Activated T-helper 1 cell treated with anti-CD3 and anti-CD28 coated beads, Interleukin-2, amount 50 U/mL, for 16 hours (primary cell): ENCODE measurements around the gene YWHAH.
A peak's percentile ranks its signal among the peaks of the same experiment; 100 is the strongest.

ENCODE experiments used
- DNase-seq, 2 donors: peaks; one replicate each; pipeline ENCODE4 v3.0.0-alpha.2; 2020; ENCODE audit warnings: low read depth in 1 of 2, low spot score in 1 of 2

The YWHAH gene

DNA sequence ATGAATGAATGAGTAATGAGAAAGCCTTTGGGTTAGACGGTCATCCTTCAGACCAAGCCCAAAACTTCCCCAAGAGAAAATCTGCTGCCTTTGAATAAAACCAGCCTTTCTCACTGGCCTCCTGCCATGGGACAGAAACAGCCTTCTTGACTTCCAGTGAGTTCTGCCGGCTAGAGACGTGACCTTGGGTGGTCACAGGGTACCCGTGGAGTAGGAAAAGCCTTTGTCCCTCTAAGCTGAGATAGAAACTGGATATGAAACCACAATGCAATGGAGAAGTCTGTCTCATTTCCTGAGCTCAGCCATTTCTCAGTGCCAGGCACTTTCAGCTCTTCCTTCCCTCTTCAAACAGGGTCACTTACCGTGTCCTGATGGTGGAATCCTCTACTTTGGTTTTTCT lies 21.2 kb upstream of the YWHAH start:
- no peak for DNase-seq

DNA sequence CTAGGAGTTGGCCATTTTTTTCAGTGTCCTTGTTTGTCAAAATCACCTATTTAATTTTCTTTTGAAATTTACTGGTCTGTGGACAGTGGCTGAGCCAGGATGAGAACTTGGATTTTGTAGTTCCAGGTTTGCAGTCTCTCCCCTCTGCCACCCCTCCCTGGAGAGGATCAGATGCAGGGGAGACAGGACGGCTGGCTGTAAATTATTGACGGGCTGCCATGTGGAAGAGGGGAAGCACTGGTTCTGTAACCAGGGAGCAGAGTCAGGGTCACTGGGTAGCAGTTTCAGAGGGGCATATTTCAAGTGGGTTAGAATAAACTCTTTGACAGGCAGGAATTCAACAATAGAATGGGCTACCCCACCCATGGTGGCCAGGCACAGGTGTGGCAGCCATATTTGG lies 20.6 kb upstream of the YWHAH start:
- no peak for DNase-seq

DNA sequence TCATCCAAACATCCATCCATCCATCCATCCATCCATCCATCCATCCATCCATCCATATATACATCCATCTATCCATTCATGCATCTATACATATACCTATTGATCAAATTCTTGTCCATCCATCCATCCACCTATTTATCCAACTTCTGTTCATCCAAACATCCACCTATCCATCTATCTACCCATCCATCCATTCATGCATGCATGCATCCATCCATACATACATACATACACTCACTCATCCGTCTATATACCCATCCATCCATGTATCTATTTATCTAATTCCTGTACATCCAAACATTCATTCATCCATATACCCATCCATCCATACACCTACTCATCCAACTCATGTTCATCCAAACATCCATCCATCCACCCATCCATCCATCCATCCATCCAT lies 19.3 kb upstream of the YWHAH start:
- no peak for DNase-seq

DNA sequence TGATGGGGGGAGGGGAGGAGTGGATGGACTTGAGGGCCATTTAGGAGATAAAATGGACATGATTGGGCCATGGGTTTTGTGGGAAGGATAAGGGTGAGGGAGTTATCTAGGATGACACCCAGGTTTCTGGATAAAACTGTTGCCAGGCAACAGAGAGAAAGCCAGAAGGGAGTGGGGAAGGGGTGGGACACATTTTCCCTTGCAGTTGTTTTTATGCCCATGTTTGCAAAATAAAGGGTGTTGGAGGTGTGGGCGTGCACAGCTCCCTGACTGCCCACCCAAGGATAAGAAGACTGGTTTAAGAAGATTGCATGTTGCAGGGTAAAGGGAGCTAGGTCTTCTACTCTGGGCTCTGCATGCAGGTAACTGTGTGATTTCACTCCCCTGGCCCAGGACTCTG lies 18.3 kb upstream of the YWHAH start:
- no peak for DNase-seq

DNA sequence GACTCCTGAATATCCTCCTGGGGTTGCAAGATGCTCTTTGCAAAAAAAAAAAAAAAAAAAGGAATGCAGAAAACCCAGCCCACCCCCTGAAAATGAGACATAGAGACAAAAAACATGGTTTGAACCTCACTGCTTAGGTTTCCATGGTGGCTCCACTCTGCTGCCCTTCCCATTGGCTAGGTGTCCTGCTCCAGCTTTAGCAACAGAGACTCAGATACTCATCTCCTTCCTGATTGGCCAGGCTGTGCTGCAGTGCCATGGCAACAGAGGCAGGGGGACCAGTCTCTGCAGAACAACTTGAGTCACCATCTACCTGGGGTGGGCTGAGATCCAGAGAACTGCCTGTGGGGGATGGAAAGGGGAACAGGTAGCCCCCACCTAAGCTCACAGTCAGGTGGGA lies 17.4 kb upstream of the YWHAH start:
- DNase-seq = no peak

DNA sequence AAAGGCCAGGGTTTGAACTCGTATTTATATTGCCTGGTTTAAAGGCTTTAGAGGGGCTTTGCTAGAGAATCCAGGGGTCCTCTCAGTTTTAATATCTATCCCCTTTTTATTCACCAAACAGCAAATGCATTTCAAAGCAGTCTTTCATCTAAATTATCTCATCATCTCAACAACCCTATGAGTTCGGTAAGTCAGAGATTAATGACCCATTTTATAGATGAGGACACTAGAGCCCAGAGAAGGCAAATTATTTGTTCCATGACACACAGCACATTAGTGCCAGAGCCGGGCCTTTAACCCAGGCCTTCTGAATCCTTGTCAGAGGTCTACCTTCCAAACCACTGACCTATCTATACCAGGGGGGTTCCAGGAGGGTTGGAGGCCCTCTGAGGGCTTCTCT lies 16.8 kb upstream of the YWHAH start:
- DNase-seq = no peak

DNA sequence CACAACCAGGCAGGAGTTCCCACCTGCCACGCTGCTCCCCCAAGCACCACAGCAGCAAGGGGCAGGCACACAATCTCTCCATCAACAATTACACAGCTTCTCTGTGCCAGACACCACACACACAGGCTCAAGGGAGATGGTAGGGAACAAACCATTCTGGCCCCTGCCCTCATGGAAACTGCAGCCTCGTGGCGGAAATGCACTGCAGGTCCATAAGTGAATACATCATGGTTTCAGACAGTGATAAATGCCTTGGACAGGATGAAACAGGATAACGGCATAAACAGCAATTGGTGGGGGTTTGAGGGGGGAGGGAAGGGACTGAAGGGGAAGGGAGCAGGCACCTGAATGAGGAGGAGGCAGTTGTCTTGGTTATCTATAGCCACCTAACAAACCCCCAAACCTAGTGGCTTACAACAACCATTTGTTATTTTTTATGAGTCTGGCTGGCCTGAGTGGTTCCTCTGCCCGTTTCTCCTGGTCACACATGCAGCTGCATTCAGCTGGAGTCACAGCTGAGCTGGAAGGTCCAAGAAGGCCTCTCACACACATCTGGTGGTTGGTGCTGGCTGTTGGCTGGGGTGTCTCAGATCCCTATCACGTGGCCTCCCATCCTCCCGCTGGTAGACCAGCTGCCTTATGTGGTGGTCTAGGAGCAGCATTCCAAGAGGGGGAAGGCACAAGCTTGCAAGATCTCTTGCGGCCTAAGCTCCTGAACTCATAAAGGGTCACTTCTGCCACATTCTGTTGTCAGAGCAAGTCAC lies 15.0 kb upstream of the YWHAH start:
- DNase-seq = no peak

DNA sequence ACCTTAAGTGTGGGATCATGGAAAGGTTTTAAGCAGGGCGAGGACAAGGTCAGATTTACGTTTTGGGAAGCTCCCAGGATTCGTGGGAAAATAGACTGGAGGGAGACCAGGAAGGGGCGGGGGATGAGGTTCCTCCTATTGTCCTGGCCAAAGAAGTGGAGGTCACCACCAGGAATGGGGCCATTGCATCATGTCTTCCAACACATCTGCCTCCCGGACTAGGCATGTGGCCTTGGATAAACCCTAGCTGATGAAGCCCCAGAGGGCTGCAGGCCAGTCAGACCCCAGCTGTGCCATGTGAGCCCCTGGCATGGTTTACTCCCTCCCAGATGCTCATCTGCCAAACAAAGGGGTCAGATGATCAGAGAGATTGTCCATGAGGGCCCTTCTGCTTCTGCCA lies 11.5 kb upstream of the YWHAH start:
- no peak for DNase-seq

DNA sequence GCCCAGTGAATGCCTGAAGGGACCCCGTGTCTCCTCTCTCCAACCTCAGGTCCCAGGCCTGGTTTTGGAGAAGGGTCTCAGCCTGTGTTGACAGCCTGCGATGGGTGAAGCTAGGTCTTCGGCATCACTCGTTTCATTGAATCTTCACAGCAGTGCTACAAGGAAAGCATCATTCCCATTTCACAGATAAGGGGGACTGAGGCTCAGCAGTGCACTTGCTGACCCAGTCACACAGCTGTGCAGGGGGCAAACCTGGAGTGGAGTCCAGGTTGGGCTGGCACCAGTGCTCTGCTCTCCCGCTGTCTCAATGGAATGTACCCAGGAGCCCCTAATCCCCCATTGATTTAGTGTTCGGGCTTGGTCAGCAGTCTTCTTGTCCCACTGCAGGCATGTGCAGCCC lies 10.9 kb upstream of the YWHAH start:
- no peak for DNase-seq

DNA sequence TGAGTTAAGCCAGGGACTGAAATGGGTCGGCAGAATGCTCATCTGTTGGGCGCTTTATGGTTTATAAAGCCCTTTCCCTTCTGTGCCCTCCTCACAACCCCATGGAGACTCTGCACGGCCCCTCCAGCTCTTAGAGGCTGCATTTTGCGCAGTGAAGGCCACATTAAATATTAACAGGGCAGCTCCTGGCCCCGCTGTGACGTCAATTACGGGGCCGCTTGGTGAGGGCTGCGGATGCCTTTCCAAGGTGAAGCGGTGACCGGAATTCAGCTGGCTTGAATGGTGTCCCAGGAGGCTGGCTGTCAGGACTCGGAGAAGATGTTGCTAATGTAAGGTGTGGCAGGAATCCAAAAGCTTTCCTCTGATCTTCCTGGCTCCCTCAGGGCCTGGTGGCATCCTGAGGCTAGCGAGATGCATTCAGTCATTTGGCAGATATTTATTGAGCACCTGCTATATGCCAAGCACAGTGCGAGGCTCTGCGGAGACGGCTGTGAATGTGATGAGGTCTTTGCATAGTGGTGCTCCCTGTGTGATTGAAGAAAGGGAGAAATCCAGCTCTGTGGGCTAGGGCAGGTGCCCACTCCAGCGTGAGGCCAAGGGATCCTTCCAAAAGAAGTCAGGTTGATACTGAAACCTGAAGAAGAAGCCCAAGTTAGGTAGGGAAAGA lies 10.4 kb upstream of the YWHAH start:
- no peak for DNase-seq

DNA sequence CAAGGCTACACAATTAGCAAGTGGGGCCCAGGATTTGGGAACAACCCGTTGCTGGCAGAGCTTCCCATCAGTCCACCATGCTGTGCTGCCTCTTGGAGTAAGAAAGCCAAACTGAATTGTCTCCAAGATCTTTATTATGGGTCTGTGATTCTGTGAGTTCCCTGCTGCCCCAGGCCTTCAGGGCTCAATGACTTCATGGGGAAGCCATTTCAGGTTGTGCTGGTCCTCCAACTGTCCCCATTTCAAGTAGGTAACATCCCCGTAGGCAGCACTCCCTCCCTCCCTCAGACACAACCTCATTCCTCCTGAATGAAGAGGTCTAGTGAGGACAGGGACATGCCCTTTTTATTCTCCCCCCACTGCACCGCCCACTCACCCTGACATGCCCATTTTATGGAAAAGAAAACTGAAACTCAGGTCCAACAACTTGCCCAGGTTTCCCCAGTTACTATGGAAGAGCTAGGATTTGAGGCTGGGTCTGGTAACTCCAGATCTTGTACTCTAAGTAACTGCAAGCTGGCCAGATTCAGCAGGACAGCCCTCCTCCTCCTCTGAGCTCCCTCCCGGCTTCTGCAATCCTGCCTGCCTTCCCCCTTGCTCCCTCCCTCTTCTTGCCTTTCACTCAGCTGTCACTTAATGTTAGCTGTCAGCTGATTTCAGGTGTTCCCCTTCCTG lies 8.2 kb upstream of the YWHAH start:
- DNase-seq = no peak

DNA sequence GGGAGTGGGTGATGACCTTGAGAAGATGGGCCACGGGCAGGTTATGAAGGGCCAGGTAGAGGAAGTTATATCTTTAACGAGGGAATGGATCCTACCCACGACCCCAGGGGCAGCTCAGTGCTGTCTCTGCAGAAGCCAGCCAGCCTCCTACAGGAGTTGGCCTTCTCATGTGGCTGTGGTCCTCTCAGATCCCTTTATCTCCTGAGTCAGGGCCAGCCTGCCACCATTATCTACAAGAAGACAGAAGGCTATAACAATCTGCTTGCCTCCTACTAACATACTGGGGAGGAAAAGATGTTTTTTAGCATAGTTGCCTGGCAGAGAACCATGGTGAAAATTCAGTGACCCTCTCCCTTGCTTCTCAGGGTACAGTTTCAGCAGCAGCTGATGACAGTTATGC lies 7.0 kb upstream of the YWHAH start:
- DNase-seq = no peak

DNA sequence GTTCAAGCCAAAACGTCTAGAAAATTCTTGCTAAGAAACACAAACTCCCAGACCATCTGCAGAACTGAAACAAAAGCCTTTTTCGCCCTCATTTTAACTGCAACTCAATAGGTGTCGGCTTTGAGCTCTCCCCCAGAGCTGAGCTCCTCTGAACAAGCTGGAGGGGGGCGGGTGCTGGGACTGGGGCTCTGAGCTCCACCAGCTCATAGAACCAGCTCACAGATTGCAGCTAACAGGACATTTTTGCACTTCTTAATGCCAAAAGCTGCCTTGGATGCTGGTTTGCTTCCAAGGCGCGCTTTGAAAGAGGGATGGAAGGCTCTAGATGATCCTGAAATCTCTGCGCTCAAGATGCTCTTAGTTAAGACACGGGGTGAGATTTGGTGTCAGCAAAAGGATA lies 6.0 kb upstream of the YWHAH start:
- no peak for DNase-seq

DNA sequence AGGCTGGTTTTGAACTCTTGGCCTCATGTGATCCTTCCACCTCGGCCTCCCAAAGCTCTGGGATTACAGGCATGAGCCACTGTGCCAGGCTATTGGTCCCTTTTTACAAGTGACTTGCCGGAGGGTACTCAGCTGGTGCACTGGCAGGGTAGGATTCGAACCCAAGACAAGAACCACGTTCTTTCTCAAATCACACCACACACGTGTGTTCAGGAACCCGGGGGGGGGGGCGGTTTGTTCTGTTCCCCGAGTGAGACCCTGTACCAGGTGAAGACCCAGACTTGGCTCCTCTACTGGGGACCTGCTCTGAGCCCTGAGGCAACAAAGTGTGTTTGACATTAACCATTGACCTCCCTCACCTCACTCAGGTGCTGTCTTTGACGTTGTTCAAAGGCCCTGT lies 3.8 kb upstream of the YWHAH start:
- DNase-seq = no peak

DNA sequence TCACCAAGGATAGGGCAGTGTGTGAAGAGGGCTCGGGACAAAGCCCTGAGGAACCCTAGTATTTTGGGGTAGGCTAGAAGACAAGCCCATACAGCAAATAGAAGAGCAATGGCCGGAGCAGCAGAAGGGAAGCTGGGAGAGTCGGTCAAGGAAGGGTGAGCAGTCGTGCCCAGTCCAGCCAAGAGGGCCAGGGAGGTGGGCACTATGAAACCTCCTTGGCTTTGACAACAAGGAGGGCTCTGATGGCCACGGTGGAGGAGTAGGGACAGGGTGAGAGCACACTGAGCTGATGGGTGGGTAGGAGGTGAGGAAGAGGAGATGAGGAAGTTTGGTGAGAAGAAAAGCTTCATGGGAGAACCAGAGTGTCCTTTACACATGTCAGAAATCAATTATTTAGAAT lies 2.2 kb upstream of the YWHAH start:
- no peak for DNase-seq

DNA sequence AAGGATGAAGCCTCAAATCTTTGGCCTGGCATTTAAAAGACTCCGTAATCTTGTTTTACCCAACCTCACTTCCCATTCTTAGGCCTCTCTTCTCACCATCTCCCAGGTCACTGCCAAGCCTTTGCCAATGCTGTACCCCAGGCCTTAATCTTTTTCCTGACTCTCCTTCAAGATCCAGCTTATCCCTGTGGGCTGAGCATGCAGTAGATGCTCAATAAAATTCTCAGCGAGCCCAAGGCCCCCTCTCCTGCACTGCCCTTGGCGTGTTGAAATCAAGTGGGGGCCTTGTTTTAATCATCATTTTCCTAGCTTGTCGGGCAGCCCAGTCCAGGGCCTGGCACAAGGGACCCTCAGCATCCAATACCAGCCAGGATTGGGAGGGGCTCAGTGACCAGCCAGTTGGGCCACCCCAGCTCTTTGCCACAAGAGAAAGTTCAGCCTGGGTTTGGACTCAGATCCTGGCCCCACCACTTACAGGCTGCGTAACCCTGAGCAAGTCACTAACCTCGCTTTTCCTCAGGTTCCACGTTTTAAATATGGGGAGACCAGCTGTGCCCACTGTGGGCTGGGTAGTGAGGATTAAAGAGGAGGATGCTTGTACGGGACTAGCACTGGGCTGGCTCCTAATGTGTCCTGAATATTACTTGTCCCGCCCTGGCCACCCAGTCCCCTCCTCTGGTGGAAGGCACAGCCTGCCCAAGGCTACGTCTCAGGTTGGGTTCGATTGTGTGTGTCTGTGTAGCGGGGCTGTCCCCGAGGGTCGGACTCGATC lies 943 bp upstream of the YWHAH start:
- DNase-seq = no peak

DNA sequence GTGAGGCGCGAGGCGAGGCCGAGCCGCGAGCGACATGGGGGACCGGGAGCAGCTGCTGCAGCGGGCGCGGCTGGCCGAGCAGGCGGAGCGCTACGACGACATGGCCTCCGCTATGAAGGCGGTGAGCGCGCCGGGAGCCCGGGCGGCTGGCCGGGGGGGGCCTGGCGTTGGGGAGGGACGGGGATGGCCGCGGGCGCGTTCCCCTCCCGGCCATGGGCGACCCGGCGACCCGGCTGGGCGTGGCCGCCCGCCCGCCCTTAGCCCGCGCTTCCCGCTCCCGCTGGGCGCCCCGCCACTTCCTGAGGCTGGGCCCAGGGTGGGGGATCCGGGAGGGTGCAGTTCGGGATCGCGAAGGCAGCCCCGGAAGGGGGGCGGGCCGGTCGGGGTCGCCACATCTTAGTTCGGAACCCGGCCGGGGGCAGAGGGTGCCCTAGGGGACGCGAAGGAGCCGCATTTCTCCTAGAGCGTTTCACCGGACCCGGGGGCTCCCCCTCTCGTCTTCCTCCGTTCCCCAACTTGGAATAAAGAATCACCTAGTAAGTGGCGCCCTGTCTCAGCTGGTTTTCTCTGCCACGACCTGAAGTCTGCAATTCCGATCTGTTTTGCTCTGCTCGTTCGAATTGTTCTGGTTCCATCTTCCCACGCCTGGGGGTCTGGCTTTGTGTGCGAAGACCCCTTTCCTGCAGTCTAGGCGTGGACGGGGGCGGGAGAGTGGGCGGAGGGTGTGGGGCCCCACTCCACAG lies 536 bp downstream of the YWHAH start:
- DNase-seq = peak in 1 of 2 donors; percentile 22

DNA sequence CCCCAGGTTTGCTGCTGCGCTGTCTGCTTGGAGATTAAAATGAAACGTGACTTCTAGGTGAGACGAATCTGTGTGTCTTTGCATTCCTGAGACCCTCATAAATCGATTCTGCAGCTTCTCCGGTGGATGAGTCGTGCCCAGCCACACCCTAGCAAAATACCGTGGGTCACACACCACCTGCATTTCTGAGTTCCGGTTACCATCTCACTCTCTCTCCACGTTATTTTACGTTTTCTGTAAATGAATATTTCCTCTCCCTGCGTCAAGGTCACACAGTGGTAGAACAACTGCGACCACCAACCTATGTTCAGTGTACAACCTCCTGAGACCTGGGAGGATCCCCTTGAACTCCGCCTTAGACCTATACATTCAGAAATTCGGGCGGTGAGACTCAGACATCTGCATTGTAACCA lies 1.1 kb downstream of the YWHAH start:
- DNase-seq = no peak

DNA sequence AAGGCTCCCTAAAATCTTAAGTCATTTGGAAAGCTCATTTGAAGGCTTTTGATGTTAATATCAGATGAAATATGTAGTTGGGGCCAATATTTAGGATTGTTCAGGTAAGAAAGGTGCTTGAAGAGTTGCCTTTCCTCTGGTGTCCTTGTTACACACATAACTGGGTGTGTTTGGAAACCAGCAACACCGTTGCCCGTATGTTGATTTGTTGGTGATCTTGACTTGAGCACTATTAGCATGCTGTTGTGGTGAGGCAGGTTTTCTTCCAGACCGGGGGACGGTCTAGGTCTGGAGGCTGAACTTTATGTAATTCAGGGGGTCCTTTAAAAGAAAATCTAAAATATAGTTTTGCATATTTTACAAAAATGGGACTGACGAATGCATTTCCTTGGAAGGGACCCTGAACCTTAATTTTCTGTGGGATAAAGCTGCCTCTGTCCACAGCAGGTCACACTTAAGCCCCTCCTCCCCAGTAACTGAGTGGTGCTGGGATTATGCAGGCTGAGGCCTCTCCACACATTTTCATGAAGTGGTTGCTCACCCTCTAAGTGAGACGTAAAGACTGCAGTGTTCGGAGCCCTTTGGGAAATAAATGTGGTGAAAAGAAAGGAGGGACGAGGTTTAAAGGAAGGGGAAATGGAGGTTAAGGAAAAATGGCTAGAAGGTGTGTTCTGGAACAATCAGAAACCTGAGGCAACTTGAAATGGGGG lies 1.8 kb downstream of the YWHAH start:
- DNase-seq = no peak

DNA sequence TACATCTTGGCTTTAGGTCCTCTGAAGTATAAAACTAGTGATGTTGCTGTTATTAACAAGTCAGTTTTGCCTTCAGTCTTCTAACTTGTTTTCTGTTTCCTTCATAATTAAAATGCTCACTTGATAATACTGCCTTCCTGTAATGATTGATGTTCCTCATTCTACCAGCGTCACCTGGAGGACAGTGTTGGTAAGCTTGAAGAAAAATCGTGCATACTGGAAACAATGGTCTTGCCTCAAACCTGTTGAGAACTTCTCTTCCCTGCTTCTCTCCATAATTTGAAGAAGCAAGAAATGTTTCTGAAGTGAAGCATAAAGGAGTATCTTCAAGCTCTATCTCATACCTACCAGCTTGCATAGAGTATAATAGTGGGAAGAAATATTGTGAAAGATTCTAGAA lies 3.0 kb downstream of the YWHAH start:
- no peak for DNase-seq
